H54 (cell line): Measurements from ENCODE around the gene MT1X.
"Not testable (repeated sequence)": the region's sequence is repeated elsewhere in the genome, so short reads cannot be mapped to it uniquely, and the experiment has no call there.

Experiments
- DNase-seq: peaks from one replicate; pipeline ENCODE4 v3.0.0; 2011; ENCODE audit warnings: low spot score, mixed read lengths; ENCODE audit not compliant: insufficient read length
- FAIRE-seq: peaks from 3 replicates; lab custom pipeline; 2011; peaks lifted over from hg19 to GRCh38; lab: Jason Lieb, UNC
- POLR2A ChIP-seq: IDR thresholded peaks from 2 replicates; pipeline ENCODE4 v1.6.1; 2011; ENCODE audit warnings: low read depth, mild to moderate bottlenecking, low read length

Gene MT1X

DNA sequence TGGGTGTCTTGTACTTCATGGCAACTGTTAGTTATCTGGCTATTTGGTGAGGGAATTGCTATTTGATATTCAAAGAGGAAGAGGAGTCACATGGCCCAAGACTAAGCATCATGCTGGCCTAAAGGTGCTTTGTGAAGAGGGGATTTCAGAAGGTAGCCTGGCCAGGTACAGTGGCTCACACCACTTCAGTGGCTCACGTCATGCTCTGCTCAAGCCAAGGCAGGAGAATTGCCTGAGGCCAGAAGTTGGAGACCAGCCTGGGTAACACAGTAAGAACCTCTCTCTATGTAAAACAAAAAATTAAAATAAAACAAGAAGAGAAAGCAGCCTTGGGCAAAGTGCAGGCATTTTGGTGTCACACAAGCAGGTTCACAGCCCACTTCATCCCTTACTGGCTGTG, 37.0 kb upstream of the MT1X start:
- no peak for DNase-seq
- TF ChIP-seq POLR2A: no peak
- FAIRE-seq: no peak

DNA sequence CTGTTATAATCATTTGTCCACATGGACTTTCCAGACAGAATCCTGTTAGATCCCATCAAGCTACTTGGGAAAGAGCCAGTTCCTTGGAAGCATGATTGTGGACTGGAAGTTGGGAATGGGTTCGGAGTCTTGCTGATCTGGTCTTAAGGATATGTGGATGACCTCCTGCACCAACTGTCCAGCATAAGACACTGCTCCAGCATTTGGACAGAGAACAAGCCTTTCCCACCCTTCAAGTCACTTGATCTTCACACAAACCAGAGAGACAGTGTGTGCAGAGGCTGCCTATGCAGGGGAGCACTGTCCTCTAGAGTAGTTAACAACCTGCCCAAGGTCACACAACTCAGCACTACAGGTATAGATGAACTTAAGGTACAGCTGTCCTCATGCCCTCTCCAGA, 36.4 kb upstream of the MT1X start:
- no peak for FAIRE-seq
- TF ChIP-seq POLR2A: no peak

GRCh38 chr16:56647641-56648431, 34.4 kb upstream of the MT1X start:
- FAIRE-seq: no peak
- DNase-seq: no peak
- no peak for TF ChIP-seq POLR2A

More for the DNA sequence above, 36.4 kb upstream of the MT1X start:
- DNase-seq: no peak

DNA sequence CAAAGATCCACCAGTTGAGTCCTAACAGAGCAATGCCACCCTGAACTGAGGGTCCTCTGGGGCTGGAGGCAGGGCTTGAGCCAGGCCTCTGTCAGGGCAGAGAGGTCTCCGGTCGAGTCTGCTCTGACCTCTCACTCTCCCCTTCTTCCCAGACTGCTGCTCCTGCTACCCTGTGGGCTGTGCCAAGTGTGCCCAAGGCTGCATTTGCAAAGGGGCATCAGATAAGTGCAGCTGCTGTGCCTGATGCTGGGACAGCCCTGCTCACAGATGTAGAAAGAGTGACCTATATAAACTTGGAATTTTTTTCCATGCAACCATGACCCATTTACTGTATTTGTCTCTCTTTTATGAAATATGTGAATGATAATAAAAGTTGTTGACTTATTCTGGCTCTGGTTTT, 33.0 kb upstream of the MT1X start:
- TF ChIP-seq POLR2A: no peak
- no peak for FAIRE-seq
- no peak for DNase-seq

- DNase-seq: no peak
- FAIRE-seq: no peak
- TF ChIP-seq POLR2A: no peak
Measured at GRCh38 chr16:56649820-56650219, 32.5 kb upstream of the MT1X start.

DNA sequence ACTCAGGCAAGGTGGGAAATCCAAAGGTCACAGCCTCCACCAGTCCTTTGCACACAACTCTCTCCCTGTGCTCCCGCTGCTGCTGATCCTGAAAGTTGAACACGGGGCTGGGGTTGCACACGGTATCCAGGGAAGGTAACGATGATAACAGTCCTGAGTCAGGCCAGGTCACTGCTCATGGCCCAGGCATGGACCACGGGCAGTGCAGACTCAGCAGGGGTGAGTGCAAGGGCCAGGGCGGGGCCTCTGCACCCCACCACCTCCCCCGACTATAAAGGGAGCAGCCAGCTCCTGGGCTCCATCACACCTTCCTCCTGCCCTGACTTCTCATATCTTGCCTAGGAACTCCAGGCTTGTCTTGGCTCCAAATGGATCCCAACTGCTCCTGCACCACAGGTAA, 30.7 kb upstream of the MT1X start, which contains the start of gene MT1B:
Gene MT1B, plus strand, starts transcription at position 301 of the 400 bp plus-strand sequence. Its CDS starts 68 bp downstream, at position 369.
- no peak for TF ChIP-seq POLR2A
- FAIRE-seq (no peak), DNase-seq (no peak)

DNA sequence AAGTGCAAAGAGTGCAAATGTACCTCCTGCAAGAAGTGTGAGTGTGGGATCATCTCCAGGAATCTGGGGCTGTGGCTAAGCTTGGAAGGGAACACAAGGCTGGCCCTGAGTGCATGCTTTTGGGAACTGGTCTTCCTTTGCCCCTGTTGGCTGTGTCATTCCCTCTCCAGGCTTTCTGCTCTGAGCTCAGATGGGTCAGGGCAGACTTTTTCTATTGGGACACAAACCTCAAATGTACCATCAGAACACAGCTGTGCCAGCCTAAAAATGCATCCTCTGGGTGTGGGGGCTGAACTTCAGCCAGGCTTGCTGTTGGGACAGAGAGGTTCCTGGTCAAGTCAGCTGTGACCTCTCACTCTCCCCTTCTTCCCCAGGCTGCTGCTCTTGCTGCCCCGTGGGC, 29.7 kb upstream of the MT1X start:
- FAIRE-seq: no peak
- TF ChIP-seq POLR2A: no peak
- no peak for DNase-seq

- TF ChIP-seq POLR2A: no peak
- DNase-seq (no peak), FAIRE-seq (no peak)
Measured at GRCh38 chr16:56653218-56653617, 29.1 kb upstream of the MT1X start.

DNA sequence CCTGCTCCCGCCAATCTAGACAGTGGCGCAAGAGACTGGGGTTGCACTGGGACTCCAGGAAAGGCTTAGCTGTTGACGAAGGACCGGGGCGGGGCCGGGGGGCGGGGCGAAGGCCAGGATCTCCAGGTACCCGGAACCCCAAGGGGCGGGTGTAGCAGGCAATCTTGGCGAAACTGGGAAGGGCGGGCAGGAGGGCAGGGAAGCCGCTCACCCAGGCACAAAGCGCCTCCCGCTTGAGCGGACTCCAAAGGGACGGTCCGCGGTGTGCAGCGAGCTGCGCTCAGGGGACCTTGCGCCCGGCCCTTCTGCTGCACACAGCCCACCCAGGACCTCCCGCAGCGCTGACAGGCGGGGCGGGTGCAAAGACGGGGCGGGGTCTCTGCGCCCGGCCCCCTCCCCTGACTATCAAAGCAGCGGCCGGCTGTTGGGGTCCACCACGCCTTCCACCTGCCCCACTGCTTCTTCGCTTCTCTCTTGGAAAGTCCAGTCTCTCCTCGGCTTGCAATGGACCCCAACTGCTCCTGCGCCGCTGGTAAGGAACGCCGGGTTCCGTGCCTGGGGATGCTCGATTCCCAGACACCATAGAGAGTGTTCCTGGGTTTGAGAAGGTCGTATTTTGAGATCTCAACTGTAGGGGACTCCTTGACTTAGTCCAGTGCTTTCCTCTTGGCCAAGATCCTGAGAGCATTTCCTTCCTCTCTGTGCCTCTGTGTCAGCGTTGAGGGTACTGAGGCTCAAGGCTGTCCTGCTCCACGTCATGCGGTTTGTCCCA, 24.5 kb upstream of the MT1X start, which contains the start of gene MT1F:
Gene MT1F, plus strand, starts transcription at position 405 of the 772 bp plus-strand sequence. Its CDS starts 100 bp downstream, at position 505.
- DNase-seq (no peak), FAIRE-seq (no peak)
- TF ChIP-seq POLR2A: no peak

GRCh38 chr16:56658327-56658875, 23.9 kb upstream of the MT1X start:
- TF ChIP-seq POLR2A: no peak
- no peak for DNase-seq
- no peak for FAIRE-seq

- TF ChIP-seq POLR2A: no peak
- no peak for DNase-seq
- FAIRE-seq: no peak
Measured at GRCh38 chr16:56662357-56663354, 19.6 kb upstream of the MT1X start.

- DNase-seq (no peak), FAIRE-seq (no peak)
- no peak for TF ChIP-seq POLR2A
Measured at GRCh38 chr16:56664506-56664905, 17.8 kb upstream of the MT1X start.

DNA sequence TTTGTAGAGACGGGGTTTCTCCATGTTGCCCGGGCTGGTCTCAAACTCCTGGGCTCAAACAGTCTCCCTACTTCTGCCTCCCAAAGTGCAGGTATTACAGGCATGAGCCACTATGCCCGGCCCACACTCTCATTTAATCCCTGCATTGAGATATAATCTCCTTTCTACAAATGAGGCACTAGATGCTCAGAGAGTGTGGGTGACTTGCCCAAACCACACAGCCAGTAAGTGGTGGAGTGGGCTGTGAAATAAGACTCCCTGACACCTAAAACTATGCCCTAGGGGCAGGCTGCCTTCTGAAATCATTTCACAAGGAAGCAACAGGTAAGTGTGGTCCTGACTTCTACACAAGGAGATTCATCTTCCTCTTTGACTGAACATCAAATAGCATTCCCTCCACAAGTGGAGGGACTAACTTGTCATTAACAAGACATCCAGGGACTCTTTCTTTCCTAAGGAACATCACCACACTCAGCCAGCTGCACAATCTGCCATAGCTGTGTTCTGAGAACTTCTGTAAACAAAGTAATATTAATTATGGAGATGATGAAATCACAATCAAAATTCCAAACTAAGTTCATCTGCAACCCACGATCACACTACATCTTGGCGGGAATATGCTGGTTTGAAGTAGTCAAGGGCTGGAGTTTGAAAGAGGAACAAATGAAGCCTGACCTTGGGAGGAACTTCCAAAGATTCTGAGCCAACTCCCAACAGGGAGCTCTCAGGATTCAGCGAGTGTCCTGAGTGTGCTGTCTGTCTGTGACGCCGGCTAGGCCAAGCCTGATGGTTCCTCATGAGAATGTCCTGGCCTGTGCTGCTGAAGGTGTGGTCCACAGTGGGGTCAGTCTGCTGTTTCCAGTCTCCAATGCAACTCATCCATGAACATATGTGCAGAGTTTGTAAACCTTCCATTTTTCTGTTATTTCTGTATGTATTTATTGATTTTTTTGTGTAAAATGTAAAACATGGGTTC, 16.7 kb upstream of the MT1X start:
- not testable (repeated sequence) for DNase-seq, FAIRE-seq
